GM12878 (cell line): ENCODE data around the gene MAP4.
"Not testable (repeated sequence)": the region's sequence is repeated elsewhere in the genome, so short reads cannot be mapped to it uniquely, and the experiment has no call there.

Source experiments
- CHD4 ChIP-seq: fragments of 200-600 bp; sonication (generic); IDR thresholded peaks from 2 replicates; pipeline ENCODE4 v1.6.1; 2016; ENCODE audit warnings: mild to moderate bottlenecking
- EP300 ChIP-seq, 2 experiments: fragments of 150-350 bp in 1 of 2; IDR thresholded peaks; 2 replicates each; pipeline ENCODE4 v1.6.1; 2011 to 2012; ENCODE audit warnings: low read depth in 2 of 2, low read length in 2 of 2, borderline replicate concordance in 1 of 2, improper control_type of control experiment in 1 of 2, inconsistent platforms in 1 of 2; ENCODE audit not compliant: control insufficient read depth in 1 of 2
- GABPA ChIP-seq: IDR thresholded peaks from 2 replicates; pipeline ENCODE4 v1.6.1; 2014; ENCODE audit warnings: antibody characterized with exemption, low read depth, mild to moderate bottlenecking, inconsistent platforms
- RCOR1 ChIP-seq: conservative IDR thresholded peaks from 2 replicates; pipeline ENCODE4 v1.6.1; 2012; ENCODE audit warnings: low read depth, low read length, improper control_type of control experiment
- STAT1 ChIP-seq: fragments of 450-650 bp; conservative IDR thresholded peaks from 2 replicates; pipeline ENCODE4 v1.6.1; 2014; ENCODE audit warnings: antibody characterized with exemption, mild to moderate bottlenecking
- TF ChIP-seq, protein P1 (sequence below), 3 experiments: IDR thresholded peaks in 2 of 3; conservative IDR thresholded peaks in 1 of 3; 2 replicates each; pipeline ENCODE4 v1.5.1; 2011; ENCODE audit warnings: low read depth in 3 of 3, low read length in 3 of 3, mild to moderate bottlenecking in 3 of 3, control low read depth in 2 of 3, moderate library complexity in 2 of 3, inconsistent platforms in 1 of 3, mixed read lengths in 1 of 3; ENCODE audit not compliant: control insufficient read depth in 2 of 3, insufficient read depth in 1 of 3; ENCODE audit errors: extremely low read depth in 1 of 3
- TF ChIP-seq, protein P2 (sequence below): IDR thresholded peaks from 2 replicates; pipeline ENCODE4 v1.6.1; 2011; ENCODE audit warnings: mild to moderate bottlenecking, low read depth, low read length, moderate library complexity; ENCODE audit not compliant: insufficient replicate concordance
- TF ChIP-seq, protein P3 (sequence below): fragments of 450-650 bp; IDR thresholded peaks from 2 replicates; pipeline ENCODE4 v1.6.1; 2017; ENCODE audit warnings: mild to moderate bottlenecking, low read depth, inconsistent platforms; ENCODE audit not compliant: poor library complexity, severe bottlenecking
- TF ChIP-seq, protein P4 (sequence below): IDR thresholded peaks from 2 replicates; pipeline ENCODE4 v1.6.1; 2012; ENCODE audit warnings: low read depth, low read length, improper control_type of control experiment

DNA sequence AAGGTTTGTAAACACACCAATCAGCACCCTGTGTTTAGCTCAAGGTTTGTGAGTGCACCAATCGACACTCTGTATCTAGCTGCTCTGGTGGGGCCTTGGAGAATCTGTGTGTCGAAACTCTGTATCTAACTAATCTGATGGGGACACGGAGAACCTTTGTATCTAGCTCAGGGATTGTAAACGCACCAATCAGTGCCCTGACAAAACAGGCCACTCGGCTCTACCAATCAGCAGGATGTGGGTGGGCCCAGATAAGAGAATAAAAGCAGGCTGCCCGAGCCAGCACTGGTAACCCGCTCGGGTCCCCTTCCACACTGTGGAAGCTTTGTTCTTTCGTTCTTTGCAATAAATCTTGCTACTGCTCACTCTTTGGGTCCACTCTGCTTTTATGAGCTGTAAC, 128.2 kb downstream of the MAP4 start:
- not testable (repeated sequence) for TF ChIP-seq RCOR1; GABPA; STAT1; CHD4; EP300 (IDR thresholded peaks at IDR 0.05; ENCODE audit: borderline replicate concordance in 1 of 2, control insufficient read depth in 1 of 2, low read depth in 2 of 2, low read length in 2 of 2)
- TF ChIP-seq, protein P1, sequence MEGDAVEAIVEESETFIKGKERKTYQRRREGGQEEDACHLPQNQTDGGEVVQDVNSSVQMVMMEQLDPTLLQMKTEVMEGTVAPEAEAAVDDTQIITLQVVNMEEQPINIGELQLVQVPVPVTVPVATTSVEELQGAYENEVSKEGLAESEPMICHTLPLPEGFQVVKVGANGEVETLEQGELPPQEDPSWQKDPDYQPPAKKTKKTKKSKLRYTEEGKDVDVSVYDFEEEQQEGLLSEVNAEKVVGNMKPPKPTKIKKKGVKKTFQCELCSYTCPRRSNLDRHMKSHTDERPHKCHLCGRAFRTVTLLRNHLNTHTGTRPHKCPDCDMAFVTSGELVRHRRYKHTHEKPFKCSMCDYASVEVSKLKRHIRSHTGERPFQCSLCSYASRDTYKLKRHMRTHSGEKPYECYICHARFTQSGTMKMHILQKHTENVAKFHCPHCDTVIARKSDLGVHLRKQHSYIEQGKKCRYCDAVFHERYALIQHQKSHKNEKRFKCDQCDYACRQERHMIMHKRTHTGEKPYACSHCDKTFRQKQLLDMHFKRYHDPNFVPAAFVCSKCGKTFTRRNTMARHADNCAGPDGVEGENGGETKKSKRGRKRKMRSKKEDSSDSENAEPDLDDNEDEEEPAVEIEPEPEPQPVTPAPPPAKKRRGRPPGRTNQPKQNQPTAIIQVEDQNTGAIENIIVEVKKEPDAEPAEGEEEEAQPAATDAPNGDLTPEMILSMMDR (IDR thresholded peaks at IDR 0.05 in 2 of 3, conservative IDR thresholded peaks at IDR 0.05 in 1 of 3; ENCODE audit: control insufficient read depth in 2 of 3, extremely low read depth in 1 of 3, insufficient read depth in 1 of 3, low read depth in 3 of 3, low read length in 3 of 3): not testable (repeated sequence)
- TF ChIP-seq, protein P2, sequence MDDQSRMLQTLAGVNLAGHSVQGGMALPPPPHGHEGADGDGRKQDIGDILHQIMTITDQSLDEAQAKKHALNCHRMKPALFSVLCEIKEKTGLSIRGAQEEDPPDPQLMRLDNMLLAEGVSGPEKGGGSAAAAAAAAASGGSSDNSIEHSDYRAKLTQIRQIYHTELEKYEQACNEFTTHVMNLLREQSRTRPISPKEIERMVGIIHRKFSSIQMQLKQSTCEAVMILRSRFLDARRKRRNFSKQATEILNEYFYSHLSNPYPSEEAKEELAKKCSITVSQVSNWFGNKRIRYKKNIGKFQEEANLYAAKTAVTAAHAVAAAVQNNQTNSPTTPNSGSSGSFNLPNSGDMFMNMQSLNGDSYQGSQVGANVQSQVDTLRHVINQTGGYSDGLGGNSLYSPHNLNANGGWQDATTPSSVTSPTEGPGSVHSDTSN: not testable (repeated sequence)
- TF ChIP-seq, protein P3, sequence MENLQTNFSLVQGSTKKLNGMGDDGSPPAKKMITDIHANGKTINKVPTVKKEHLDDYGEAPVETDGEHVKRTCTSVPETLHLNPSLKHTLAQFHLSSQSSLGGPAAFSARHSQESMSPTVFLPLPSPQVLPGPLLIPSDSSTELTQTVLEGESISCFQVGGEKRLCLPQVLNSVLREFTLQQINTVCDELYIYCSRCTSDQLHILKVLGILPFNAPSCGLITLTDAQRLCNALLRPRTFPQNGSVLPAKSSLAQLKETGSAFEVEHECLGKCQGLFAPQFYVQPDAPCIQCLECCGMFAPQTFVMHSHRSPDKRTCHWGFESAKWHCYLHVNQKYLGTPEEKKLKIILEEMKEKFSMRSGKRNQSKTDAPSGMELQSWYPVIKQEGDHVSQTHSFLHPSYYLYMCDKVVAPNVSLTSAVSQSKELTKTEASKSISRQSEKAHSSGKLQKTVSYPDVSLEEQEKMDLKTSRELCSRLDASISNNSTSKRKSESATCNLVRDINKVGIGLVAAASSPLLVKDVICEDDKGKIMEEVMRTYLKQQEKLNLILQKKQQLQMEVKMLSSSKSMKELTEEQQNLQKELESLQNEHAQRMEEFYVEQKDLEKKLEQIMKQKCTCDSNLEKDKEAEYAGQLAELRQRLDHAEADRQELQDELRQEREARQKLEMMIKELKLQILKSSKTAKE: not testable (repeated sequence)
- TF ChIP-seq, protein P4, sequence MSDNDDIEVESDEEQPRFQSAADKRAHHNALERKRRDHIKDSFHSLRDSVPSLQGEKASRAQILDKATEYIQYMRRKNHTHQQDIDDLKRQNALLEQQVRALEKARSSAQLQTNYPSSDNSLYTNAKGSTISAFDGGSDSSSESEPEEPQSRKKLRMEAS: not testable (repeated sequence)
